H1 (cell line): ENCODE results near the gene COL1A1. TPM values are rescaled to one million over a fixed set of nuclear protein-coding genes. Genes with fewer than 3 reads are reported as not detected.

ENCODE experiments used
- CTCF ChIA-PET: fragments of 300-600 bp; sonication (Branson Sonifier 250); formaldehyde crosslinking; loops from one replicate; lab custom pipeline; 2021; ENCODE audit not compliant: partially characterized antibody; lab: Charles Lee
- POLR2A ChIA-PET: fragments of 300-600 bp; sonication (Branson Sonifier 250); formaldehyde crosslinking; loops from one replicate; lab custom pipeline; 2021; ENCODE audit warnings: inconsistent platforms; ENCODE audit not compliant: partially characterized antibody; lab: Charles Lee
- DNase-seq, 2 experiments: peaks; one replicate each; pipeline versions ENCODE4 v3.0.0 to v3.0.0-alpha.2; 2010 to 2022; ENCODE audit warnings: low spot score in 2 of 2, low read depth in 1 of 2, mixed read lengths in 1 of 2
- FAIRE-seq: peaks from 2 replicates; lab custom pipeline; 2011; peaks lifted over from hg19 to GRCh38; lab: Jason Lieb, UNC
- H2AFZ ChIP-seq: 2 replicates; pipeline ENCODE4 v1.8.1; 2012; ENCODE audit warnings: low read length, inconsistent platforms
- H2AK5ac ChIP-seq: 2 replicates; pipeline ENCODE4 v1.6.1; 2013; ENCODE audit warnings: low read depth, low read length
- H2BK120ac ChIP-seq: replicated peaks from 2 replicates; pipeline ENCODE3; 2013; ENCODE audit warnings: low read depth, low read length, inconsistent platforms
- H2BK12ac ChIP-seq: 2 replicates; pipeline ENCODE4 v1.6.1; 2013; ENCODE audit warnings: low read depth, low read length
- H2BK15ac ChIP-seq: 2 replicates; pipeline ENCODE4 v1.6.1; 2013; ENCODE audit warnings: low read length
- H2BK20ac ChIP-seq: 2 replicates; pipeline ENCODE4 v1.6.1; 2013; ENCODE audit warnings: low read length
- H2BK5ac ChIP-seq: 2 replicates; pipeline ENCODE4 v1.6.1; 2013; ENCODE audit warnings: low read depth, low read length
- H3K14ac ChIP-seq: 2 replicates; pipeline ENCODE4 v1.6.1; 2013; ENCODE audit warnings: inconsistent platforms; ENCODE audit not compliant: insufficient read length
- H3K18ac ChIP-seq: 2 replicates; pipeline ENCODE4 v1.6.1; 2013; ENCODE audit warnings: low read length; ENCODE audit errors: extremely low read depth
- H3K23ac ChIP-seq: 2 replicates; pipeline ENCODE4 v1.6.1; 2013; ENCODE audit warnings: inconsistent platforms; ENCODE audit not compliant: insufficient read length
- H3K23me2 ChIP-seq: 2 replicates; pipeline ENCODE4 v1.6.1; 2013; ENCODE audit warnings: low read depth, low read length
- H3K27ac ChIP-seq: 2 replicates; pipeline ENCODE4 v1.6.1; 2011; ENCODE audit warnings: low read depth, low read length, inconsistent platforms
- H3K27me3 ChIP-seq, 4 experiments: replicated peaks in 1 of 4; 1 replicate in 1 of 4; 2 replicates in 3 of 4; pipeline versions ENCODE4 v1.6.1 to v1.8.1; 2011 to 2013; ENCODE audit warnings: low read length in 3 of 4, mild to moderate bottlenecking in 3 of 4, inconsistent platforms in 2 of 4, mixed read lengths in 2 of 4, moderate library complexity in 1 of 4; ENCODE audit not compliant: control insufficient read depth in 3 of 4, insufficient read depth in 3 of 4; ENCODE audit errors: extremely low read depth in 1 of 4
- H3K36me3 ChIP-seq, 4 experiments: 2 replicates each; pipeline versions ENCODE4 v1.6.1 to v1.8.1; 2011 to 2013; ENCODE audit warnings: mild to moderate bottlenecking in 4 of 4, low read length in 3 of 4, moderate library complexity in 2 of 4, control low read depth in 1 of 4, inconsistent platforms in 1 of 4; ENCODE audit not compliant: insufficient read depth in 4 of 4, control insufficient read depth in 2 of 4
- H3K4ac ChIP-seq: replicated peaks from 2 replicates; pipeline ENCODE3; 2013; ENCODE audit warnings: low read length, low read depth, mixed read lengths, inconsistent platforms; ENCODE audit not compliant: insufficient read length
- H3K4me1 ChIP-seq, 4 experiments: replicated peaks in 1 of 4; 1 replicate in 1 of 4; 2 replicates in 3 of 4; pipeline versions ENCODE4 v1.6.1 to v1.8.1; 2011 to 2013; ENCODE audit warnings: low read length in 3 of 4, inconsistent platforms in 2 of 4, mixed read lengths in 1 of 4; ENCODE audit not compliant: insufficient read depth in 4 of 4, control insufficient read depth in 3 of 4
- H3K4me2 ChIP-seq, 2 experiments: 2 replicates each; pipeline versions ENCODE4 v1.6.1 to v1.8.1; 2011 to 2013; ENCODE audit warnings: low read depth in 2 of 2, low read length in 2 of 2, control low read depth in 1 of 2, inconsistent platforms in 1 of 2, mild to moderate bottlenecking in 1 of 2; ENCODE audit not compliant: insufficient read depth in 1 of 2
- H3K4me3 ChIP-seq, 4 experiments: fragments of 200-600, 300-600 bp in 1 of 4; sonication (generic), shearing (Covaris generic), sonication (Bioruptor Twin) in 1 of 4; 2 replicates each; pipeline versions ENCODE4 v1.5.1 to v1.8.1; 2011 to 2016; ENCODE audit warnings: low read length in 4 of 4, low read depth in 3 of 4, control low read depth in 2 of 4, inconsistent platforms in 2 of 4, mild to moderate bottlenecking in 2 of 4, mixed read lengths in 1 of 4, moderate library complexity in 1 of 4; ENCODE audit not compliant: insufficient read depth in 2 of 4; ENCODE audit errors: extremely low read depth in 1 of 4
- H3K56ac ChIP-seq: replicated peaks from 2 replicates; pipeline ENCODE3; 2013; ENCODE audit warnings: low read depth, mild to moderate bottlenecking, mixed read lengths, low read length, inconsistent platforms; ENCODE audit not compliant: insufficient read length
- H3K79me1 ChIP-seq: 2 replicates; pipeline ENCODE4 v1.6.1; 2013; ENCODE audit warnings: low read depth, low read length, control low read depth
- H3K79me2 ChIP-seq, 2 experiments: 2 replicates each; pipeline versions ENCODE4 v1.6.1 to v1.8.1; 2012 to 2013; ENCODE audit warnings: low read length in 2 of 2, mild to moderate bottlenecking in 2 of 2, inconsistent platforms in 1 of 2; ENCODE audit not compliant: insufficient read depth in 2 of 2, control insufficient read depth in 1 of 2
- H3K9ac ChIP-seq, 4 experiments: replicated peaks in 1 of 4; 1 replicate in 1 of 4; 2 replicates in 3 of 4; pipeline versions ENCODE4 v1.6.1 to v1.8.1; 2011 to 2013; ENCODE audit warnings: low read depth in 3 of 4, low read length in 3 of 4, control low read depth in 2 of 4, mild to moderate bottlenecking in 2 of 4, moderate library complexity in 2 of 4, inconsistent platforms in 1 of 4; ENCODE audit errors: extremely low read depth in 1 of 4
- H3K9me3 ChIP-seq, 2 experiments: 2 replicates each; pipeline versions ENCODE4 v1.6.1 to v1.8.1; 2012 to 2013; ENCODE audit warnings: mild to moderate bottlenecking in 2 of 2, moderate library complexity in 2 of 2, control low read depth in 1 of 2, inconsistent platforms in 1 of 2, low read depth in 1 of 2, low read length in 1 of 2, mixed read lengths in 1 of 2; ENCODE audit not compliant: insufficient read depth in 2 of 2
- H4K20me1 ChIP-seq, 2 experiments: replicated peaks in 1 of 2; 2 replicates each; pipeline versions ENCODE3 to v1.8.1; 2011 to 2013; ENCODE audit warnings: inconsistent platforms in 2 of 2, low read length in 2 of 2, mild to moderate bottlenecking in 1 of 2; ENCODE audit not compliant: insufficient read depth in 2 of 2, control insufficient read depth in 1 of 2
- H4K5ac ChIP-seq: 2 replicates; pipeline ENCODE4 v1.6.1; 2013; ENCODE audit warnings: low read length, low read depth, mixed read lengths, inconsistent platforms; ENCODE audit not compliant: insufficient read length
- H4K8ac ChIP-seq: 2 replicates; pipeline ENCODE4 v1.8.0; 2013; ENCODE audit warnings: mild to moderate bottlenecking, moderate library complexity, low read length, inconsistent platforms; ENCODE audit not compliant: insufficient read depth; ENCODE audit errors: extremely low read depth
- H4K91ac ChIP-seq: replicated peaks from 2 replicates; pipeline ENCODE3; 2013; ENCODE audit warnings: low read length, mixed read lengths, inconsistent platforms; ENCODE audit not compliant: insufficient read length
- BRCA1 ChIP-seq: IDR thresholded peaks from 2 replicates; pipeline ENCODE4 v1.6.1; 2012; ENCODE audit warnings: low read depth, low read length, improper control_type of control experiment
- GABPA ChIP-seq: IDR thresholded peaks from 2 replicates; pipeline ENCODE4 v1.6.1; 2011; ENCODE audit warnings: mild to moderate bottlenecking, low read length, moderate library complexity, borderline replicate concordance; ENCODE audit not compliant: insufficient read depth
- HDAC2 ChIP-seq, 2 experiments: fragments of 300-600 bp in 1 of 2; sonication (generic) in 1 of 2; IDR thresholded peaks; 2 replicates each; pipeline ENCODE4 v1.6.1; 2011 to 2012; ENCODE audit warnings: low read depth in 2 of 2, low read length in 2 of 2, mild to moderate bottlenecking in 2 of 2, moderate library complexity in 2 of 2, borderline replicate concordance in 1 of 2, inconsistent platforms in 1 of 2
- MAX ChIP-seq: IDR thresholded peaks from 2 replicates; pipeline ENCODE4 v1.6.1; 2012; ENCODE audit warnings: inconsistent platforms
- POU5F1 ChIP-seq: IDR thresholded peaks from 2 replicates; pipeline ENCODE4 v1.6.1; 2011; ENCODE audit warnings: low read depth, mild to moderate bottlenecking, low read length, moderate library complexity
- RNF2 ChIP-seq: fragments of 200-900, 300-1000 bp; sonication (generic); IDR thresholded peaks from 2 replicates; pipeline ENCODE4 v1.7.1; 2016; ENCODE audit warnings: borderline replicate concordance, low read depth, mild to moderate bottlenecking, antibody characterized with exemption, low read length; ENCODE audit not compliant: poor library complexity, severe bottlenecking; ENCODE audit errors: missing control alignments
- SRF ChIP-seq: IDR thresholded peaks from 2 replicates; pipeline ENCODE4 v1.6.1; 2011; ENCODE audit warnings: mild to moderate bottlenecking, low read depth, low read length, moderate library complexity
- polyA plus RNA-seq, 7 experiments: library from polyadenylated mRNA; depleted of rRNA in 3 of 7; stranded (reverse) in 5 of 7; unstranded in 2 of 7; fragments of >200 nt in 5 of 7; fragments of 200-250 nt in 2 of 7; gene quantifications; 1 replicate in 5 of 7; 2 replicates in 1 of 7; 4 replicates in 1 of 7; pipeline versions ENCODE4 v1.2.1 to v1.2.3, GENCODE V29; 2011 to 2013; ENCODE audit warnings: missing spikeins in 2 of 7, mixed read lengths in 2 of 7
- total RNA-seq: library from RNA; stranded (reverse); fragmentation: NEBNext Ultra II Directional; extraction: Animal tissue kit (Norgen Biotek cat#: 25700); gene quantifications from 2 replicates; pipeline ENCODE4 v1.2.1, GENCODE V29; 2021

The COL1A1 gene
- total and polyA plus RNA-seq, 2 of the 8 experiments (the other 6 are each of a cell fraction or from before 2014, with no cell fraction given) = 14.1 to 80.4 TPM

- Histone ChIP-seq H3K18ac (no peak overlapping the region), H3K36me3 (no peaks in the 10 kb centered on the region), H3K4me2 (no peak overlapping the region), H2BK15ac (no peak overlapping the region), H2BK120ac (no peak overlapping the region), H2AK5ac (no peak overlapping the region), H2BK5ac (no peak overlapping the region), H2AFZ (no peak overlapping the region), H3K9me3 (peaks cover 0 to 5% of the 10 kb centered on the region in 2 experiments; a peak in 1 of 4 replicates), H3K9ac (no peak overlapping the region), H3K23ac (no peak overlapping the region), H3K4me3 (no peak overlapping the region), H3K79me2 (no peaks in the 10 kb centered on the region), H3K4me1 (no peaks in the 10 kb centered on the region), H3K4ac (no peak overlapping the region), H3K27me3 (no peaks in the 10 kb centered on the region), H2BK12ac (no peak overlapping the region), H4K91ac (no peak overlapping the region), H4K20me1 (no peaks in the 10 kb centered on the region), H4K8ac (no peak overlapping the region), H3K27ac (no peak overlapping the region), H2BK20ac (no peak overlapping the region), H3K56ac (no peak overlapping the region), H3K79me1 (no peaks in the 10 kb centered on the region), H3K14ac (no peak overlapping the region), H4K5ac (no peak overlapping the region), H3K23me2 (no peaks in the 10 kb centered on the region)
- FAIRE-seq (no peak), DNase-seq (no peak)
- ChIA-PET CTCF (no interaction called here), POLR2A (no interaction called here)
- no peak for TF ChIP-seq RNF2
- TF ChIP-seq SRF = no peak
- no peak for TF ChIP-seq HDAC2 (IDR thresholded peaks at IDR 0.05; ENCODE audit: borderline replicate concordance in 1 of 2, low read depth in 2 of 2, low read length in 2 of 2)
- no peak for TF ChIP-seq GABPA
- TF ChIP-seq MAX = no peak
- no peak for TF ChIP-seq BRCA1
- no peak for TF ChIP-seq POU5F1
Observed at GRCh38 chr17:50234581-50234980, 33.1 kb upstream of the COL1A1 start.
